GM19455 (cell line): ENCODE measurements around the gene PON2.
"Not testable (repeated sequence)": the region's sequence is repeated elsewhere in the genome, so short reads cannot be mapped to it uniquely, and the experiment has no call there.

Experiments
- ATAC-seq: cut with Tn5 transposase; IDR thresholded peaks from one replicate; pipeline ENCODE4 v1.9.1; 2021; ENCODE audit not compliant: unreplicated experiment

Gene PON2

DNA sequence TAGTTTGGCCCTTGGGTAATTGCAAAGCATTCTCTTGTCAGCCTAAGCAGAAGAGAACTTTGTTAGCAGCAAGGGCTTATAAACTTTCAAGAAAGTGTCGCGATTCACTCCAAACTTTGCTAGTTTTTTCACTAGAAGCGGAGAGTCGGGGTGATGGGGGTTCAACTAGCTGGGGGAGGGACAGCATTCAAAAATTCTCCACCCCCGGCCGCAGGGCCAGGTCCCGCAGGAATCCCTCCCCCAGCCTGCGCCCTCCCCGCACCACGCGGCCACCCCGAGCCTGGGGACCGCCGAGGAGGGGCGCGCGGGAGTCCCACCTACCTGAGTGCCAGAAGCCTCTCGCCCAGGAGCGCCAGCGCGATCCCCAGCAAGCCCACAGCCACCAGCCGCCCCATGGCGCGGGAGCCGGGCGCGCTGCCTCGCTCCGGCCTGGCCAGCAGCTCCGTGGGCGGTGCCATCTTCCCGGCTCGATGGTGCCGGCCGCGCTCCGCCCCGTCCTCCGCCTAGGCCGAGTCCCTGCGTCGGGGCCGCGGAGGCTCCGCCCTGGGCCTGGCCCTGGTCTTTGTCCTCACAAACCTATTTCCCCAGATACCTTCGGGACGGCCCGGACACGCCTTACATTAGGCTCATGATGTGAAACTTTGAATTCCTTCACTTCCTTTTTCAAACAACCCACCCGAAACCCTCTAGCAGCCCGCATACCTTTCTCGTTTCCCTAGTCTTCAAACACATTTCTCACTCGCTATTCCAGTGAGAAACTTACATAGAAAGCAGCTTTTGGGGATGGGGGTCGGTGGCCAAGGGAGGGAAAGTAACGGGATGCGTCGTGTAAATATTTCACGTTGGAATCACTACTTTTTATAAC is at the start of gene PON2:
PON2 (minus strand) TSS at position 472 of the 865 bp plus-strand sequence; CDS start at position 395, 77 bp downstream.
- ATAC-seq = peak; percentile 91

DNA sequence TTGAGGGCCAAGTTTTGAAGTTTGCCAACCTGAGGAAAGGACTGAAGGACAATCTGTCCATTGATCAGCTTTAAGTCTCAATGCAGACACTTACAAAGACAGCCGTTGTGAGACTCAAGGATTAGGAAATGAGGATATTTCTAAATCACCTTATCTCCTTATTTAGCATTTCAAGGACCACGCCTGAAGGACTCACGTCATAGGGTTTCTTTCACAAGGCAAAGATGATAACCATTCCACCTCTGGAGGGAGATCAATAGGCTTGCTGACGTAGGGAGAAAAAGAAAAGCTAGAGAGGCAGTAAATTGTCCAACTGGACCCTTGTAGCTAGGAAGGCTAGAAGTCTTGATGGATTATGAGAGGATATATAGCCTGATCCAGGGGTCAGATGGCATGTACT is 47.6 kb upstream of the PON2 start:
- no peak for ATAC-seq

- no peak for ATAC-seq
These were observed 46.7 kb upstream of the PON2 start for GRCh38 chr7:95481271-95482165.

DNA sequence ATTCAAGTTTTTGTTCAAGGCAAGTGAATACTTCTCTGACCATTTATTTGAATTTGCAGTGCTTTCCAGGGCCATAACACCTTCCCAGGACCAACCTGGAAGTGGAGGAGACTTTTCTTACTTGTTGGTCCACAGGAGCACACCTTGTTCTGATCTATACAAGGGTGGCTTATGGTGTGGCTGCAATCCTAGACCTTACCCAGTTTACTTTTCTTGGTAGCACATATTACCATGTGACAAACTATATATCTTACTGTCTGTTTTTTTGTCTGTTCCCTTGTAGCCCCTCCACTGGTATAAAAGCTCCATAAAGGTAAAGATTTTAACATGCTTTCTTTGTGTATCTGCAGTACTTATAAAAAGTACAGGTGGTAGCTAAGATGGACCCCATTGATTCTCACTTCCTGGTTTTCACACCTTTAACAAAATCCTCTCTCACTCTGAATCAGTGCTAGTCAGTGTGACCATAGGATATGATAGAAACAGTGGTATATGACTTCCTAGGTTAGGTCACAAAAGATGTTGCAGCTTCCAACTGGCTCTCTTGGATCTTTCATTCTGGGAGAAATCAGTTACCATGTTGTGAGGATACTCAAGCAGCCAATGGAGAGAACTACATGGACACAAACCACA is 45.3 kb upstream of the PON2 start:
- peak; percentile 64 for ATAC-seq

DNA sequence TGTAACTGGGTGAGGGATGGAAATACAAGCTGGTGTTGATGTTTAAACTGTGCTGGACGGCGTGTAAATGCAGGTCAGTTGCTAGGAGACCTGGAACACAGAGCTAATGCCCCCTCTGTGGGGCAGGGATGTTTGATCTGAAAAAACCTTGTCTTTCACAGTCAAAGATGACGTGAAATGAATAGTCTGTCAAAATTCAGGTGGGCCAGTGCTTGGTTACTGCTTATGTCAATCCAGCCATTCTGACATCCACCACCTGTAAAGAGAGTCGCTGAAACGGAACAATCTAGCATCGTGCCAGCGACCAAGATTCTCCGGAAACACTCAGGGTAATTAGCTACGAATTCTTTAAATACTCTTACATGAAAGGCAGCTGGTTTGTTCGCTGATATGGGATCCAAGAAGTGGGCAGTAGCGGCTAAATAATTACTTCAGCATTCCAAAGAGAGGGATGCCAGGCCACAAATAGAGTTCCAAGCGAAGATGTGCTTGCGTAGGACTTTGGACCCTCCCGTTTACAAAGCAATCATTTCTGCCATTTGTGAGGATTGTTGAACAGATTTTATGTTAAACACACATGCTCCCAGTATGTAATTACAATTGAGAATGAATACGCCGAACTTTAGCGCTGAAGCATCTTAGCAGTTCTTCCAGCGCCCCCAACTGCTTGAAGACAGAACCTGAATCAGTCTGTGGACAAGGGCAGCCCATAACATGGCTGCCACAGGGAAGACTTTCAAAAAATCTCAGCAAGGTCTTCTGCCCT is 43.6 kb upstream of the PON2 start:
- no peak for ATAC-seq

DNA sequence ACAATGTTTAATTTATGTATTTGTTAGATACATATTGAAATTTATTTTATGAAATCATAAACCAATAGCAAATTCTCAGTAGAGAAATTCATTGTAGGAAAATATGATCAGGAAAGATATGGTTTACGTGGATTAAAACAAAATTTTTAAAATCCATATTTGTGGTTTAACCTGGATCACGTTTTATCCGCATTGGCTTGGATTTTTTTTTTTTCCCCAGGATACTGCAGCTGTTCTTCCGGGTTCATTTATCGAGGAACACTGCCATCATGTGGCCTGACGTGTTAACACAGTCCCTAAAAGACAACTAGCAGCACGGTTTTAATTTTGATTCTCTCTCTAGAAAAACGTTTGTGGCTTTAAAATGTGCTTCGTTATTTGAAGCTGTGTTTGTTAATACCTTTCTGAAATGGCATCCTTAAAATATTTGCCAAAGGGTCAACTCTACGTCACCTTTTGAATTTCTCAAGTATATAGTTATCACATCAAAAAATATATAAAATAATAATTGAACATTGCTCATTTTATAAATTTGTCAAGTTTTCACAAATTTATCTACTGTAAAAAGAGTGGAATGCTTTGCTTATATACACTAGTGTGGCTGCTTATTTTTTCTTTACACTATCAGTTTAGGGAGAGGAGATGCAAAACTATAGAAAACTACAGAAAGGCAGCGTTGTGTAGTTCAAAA is 42.2 kb upstream of the PON2 start:
- ATAC-seq = peak; percentile 70

DNA sequence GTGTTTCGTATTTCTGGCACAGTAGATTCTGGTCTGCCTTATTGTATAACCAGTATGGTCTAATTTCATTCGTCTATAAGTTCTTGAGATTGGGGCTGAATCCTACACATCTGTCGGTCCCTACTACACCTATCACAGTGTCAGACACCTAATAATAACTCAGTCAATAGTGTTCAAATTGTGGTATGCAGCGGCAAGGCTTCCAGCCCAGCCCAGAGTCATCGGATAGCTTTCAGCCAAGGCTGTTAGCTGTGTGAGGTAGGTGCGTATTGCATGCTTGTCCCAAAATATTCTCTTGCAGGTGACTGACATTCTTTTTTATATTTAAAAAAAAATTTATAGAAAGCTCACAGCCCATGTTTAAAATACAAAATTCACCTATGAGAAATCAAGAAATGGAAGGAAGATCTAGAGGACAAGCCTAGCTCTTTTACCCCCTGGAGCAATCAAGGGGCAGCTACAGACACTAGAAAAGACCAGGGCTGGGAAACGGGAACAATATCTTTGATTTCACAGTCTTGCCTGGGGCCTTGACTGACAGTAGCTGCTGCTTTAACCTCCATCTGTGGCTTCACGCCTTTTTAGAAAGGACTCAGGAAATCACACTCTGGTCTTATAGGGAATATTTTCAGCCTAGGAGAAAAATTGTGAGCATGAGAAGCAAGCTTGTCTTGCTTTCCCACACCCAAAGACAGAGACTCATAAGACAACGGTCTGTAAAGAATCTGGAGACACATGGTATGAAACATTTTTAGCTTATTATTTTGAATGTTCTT is 41.4 kb upstream of the PON2 start:
- no peak for ATAC-seq

- ATAC-seq = no peak
These were observed 38.6 kb upstream of the PON2 start for GRCh38 chr7:95473276-95473985.

DNA sequence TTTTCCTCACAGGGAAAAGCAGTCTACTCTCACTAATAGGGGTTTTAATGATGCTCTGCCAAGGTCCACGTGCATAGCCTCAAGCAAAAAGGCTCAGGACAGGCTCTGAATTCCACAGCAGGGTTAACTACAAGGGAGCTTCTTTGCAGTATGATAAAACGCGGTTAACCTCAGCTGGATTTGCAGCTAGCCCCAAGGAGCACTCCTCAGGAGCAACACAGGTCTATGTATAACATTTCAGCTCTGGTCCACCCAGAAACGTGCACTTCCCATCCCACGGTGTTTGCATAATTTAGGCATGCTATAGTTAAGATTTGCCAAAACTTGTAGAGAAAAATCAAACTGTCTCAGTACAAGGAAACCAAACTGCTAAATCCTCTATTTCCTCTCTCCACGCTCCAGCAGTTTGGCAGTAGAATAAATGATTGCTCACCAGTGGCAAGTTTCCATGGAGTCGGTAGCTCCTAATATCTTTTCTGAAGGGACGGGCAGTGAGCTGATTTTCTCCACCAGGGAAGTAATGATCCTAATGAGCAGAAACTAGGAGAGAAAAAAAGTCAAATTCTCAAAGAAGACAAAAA is 37.8 kb upstream of the PON2 start:
- ATAC-seq = no peak

GRCh38 chr7:95471071-95471470 is 36.2 kb upstream of the PON2 start:
- ATAC-seq = no peak

GRCh38 chr7:95470452-95470851 is 35.6 kb upstream of the PON2 start:
- ATAC-seq = peak; percentile 98

DNA sequence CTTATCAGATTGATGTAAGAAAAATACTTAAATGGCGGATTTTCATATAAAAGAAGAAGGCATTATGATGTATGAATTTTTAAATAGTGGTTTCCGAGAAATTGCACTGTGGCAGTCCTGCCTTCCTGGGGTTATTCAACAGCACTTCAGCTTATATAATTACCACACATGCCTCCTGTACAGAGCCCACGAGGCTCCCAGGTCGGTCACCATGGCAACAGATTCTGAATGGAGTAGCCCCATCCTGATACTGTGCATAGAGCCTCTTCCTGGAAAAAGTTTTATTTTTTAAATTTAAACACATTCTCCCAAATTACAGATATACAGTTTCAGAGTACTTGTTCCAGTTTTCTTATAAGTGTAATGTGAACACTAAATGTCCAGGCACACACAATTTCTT is 35.0 kb upstream of the PON2 start:
- ATAC-seq = no peak

- no peak for ATAC-seq
These were observed 34.4 kb upstream of the PON2 start for GRCh38 chr7:95469187-95469586.

GRCh38 chr7:95467912-95468607 is 33.2 kb upstream of the PON2 start:
- ATAC-seq = no peak

DNA sequence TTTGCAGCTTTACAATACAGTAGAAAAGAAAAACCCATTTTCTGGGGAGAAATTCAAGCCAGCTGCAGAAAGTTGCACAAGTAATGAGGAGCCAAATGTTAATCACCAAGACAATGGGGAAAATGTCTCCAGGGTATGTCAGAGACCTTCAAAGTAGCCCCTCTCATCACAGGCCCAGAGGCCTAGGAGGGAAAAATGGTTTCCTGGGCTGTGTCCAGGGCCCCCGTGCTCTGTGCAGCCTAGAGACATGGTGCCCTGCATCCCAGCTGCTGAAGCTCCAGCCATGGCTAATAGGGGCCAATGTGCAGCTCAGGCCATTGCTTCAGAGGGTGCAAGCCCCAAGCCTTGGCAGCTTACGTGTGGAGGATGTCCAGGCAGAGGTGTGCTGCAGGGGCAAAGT is 25.8 kb upstream of the PON2 start:
- ATAC-seq = not testable (repeated sequence)

DNA sequence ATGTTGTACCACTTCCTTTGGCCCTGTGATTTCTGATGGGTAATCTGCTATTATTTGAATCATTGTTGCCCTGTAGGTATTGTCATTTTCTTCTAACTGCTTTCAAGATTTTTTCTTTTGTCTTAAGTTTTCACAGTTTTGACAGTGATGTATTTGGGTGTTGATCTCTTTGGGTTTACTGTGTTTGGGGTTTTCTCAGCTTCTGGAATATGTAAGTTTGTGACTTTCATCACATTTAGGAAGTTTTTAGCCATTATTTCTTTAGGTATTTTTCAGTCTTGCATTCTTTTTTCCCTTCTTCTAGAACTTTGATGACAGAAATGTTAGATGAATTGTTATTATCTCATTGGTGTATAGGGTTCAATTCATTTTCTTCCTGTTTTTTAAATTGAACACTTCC is 23.1 kb upstream of the PON2 start:
- no peak for ATAC-seq

DNA sequence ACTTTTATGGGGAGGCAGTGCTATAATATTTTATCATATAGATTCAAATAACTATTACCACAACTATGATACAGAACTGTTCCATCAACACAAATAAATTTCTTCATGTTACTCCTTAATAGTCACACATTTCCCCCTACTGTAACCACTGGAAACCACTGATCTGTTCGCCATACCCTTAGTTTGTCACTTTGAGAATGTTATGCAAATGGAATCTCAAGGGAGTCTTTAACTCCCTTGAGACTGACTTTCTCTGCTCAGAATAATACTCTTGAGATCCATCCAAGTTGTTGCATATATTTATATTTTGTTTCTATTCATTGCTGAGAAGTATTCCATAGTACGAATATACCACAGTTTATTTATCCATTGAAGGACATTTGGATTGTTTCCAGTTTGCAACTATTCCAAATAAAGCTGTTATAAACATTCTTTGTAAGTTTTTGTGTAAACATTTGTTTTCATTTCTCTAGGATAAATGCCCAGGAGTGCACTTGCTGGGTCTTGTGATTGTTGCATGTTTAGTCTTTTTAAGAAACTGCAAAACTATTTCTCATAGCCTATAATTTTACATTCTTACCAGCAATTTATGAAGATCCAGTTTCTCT is 19.7 kb upstream of the PON2 start:
- ATAC-seq = no peak
